T-helper 1 cell (primary cell): Measurements from ENCODE around the gene AP2S1.
"Not testable (repeated sequence)": the region's sequence is repeated elsewhere in the genome, so short reads cannot be mapped to it uniquely, and the experiment has no call there.

ENCODE experiments used
- DNase-seq, 5 donors: peaks; one replicate each; pipeline ENCODE4 v3.0.0-alpha.2; 2012 to 2020

AP2S1 gene

GRCh38 chr19:46867170-46867569 lies 16.5 kb upstream of the AP2S1 start:
- DNase-seq = no peak

GRCh38 chr19:46866407-46867136 lies 15.9 kb upstream of the AP2S1 start:
- DNase-seq = no peak

- no peak for DNase-seq
Observed at GRCh38 chr19:46863818-46864629, 13.4 kb upstream of the AP2S1 start.

GRCh38 chr19:46862974-46863632 lies 12.5 kb upstream of the AP2S1 start:
- DNase-seq = no peak

- DNase-seq = no peak
Observed at GRCh38 chr19:46862503-46862834, 11.8 kb upstream of the AP2S1 start.

- no peak for DNase-seq
Observed at GRCh38 chr19:46861691-46862502, 11.3 kb upstream of the AP2S1 start.

- DNase-seq = peak; percentile 75 to 94 (median 76)
Observed at GRCh38 chr19:46860846-46861690, 10.4 kb upstream of the AP2S1 start, which contains the start of gene ARHGAP35. TSS of gene ARHGAP35 (plus strand) at chr19:46860997. CDS start at chr19:46918676, 57,679 bp downstream.

GRCh38 chr19:46860125-46860845 lies 9.6 kb upstream of the AP2S1 start:
- peak; percentile 92 to 99 (median 94) for DNase-seq

GRCh38 chr19:46859637-46860124 lies 9.0 kb upstream of the AP2S1 start:
- no peak for DNase-seq

GRCh38 chr19:46856062-46857022 lies 5.7 kb upstream of the AP2S1 start:
- DNase-seq = peak; percentile 82 to 89 (median 88)

- DNase-seq = not testable (repeated sequence)
Observed at GRCh38 chr19:46854698-46855097, 4.1 kb upstream of the AP2S1 start.

GRCh38 chr19:46852830-46853229 lies 2.2 kb upstream of the AP2S1 start:
- no peak for DNase-seq

GRCh38 chr19:46849610-46850009 lies 1.0 kb downstream of the AP2S1 start:
- no peak for DNase-seq

- no peak for DNase-seq
Observed at GRCh38 chr19:46848389-46848788, 2.3 kb downstream of the AP2S1 start.

GRCh38 chr19:46847528-46847927 lies 3.1 kb downstream of the AP2S1 start:
- DNase-seq = no peak

GRCh38 chr19:46845959-46846459 lies 4.6 kb downstream of the AP2S1 start:
- DNase-seq = no peak

GRCh38 chr19:46844067-46844489 lies 6.6 kb downstream of the AP2S1 start:
- no peak for DNase-seq

- DNase-seq = no peak
Observed at GRCh38 chr19:46842791-46843190, 7.9 kb downstream of the AP2S1 start.

- no peak for DNase-seq
Observed at GRCh38 chr19:46841458-46842083, 9.1 kb downstream of the AP2S1 start.
